GM20000 (cell line): ENCODE data around the gene ESM1.

Experiments used
- DNase-seq: peaks from one replicate; pipeline ENCODE4 v3.0.0; 2012; ENCODE audit warnings: low spot score
- TF ChIP-seq, protein P1 (sequence below): IDR thresholded peaks from 2 replicates; pipeline ENCODE4 v1.5.1; 2012; ENCODE audit warnings: mild to moderate bottlenecking, control low read depth; ENCODE audit errors: extremely low read depth, missing control alignments

ESM1 gene

DNA sequence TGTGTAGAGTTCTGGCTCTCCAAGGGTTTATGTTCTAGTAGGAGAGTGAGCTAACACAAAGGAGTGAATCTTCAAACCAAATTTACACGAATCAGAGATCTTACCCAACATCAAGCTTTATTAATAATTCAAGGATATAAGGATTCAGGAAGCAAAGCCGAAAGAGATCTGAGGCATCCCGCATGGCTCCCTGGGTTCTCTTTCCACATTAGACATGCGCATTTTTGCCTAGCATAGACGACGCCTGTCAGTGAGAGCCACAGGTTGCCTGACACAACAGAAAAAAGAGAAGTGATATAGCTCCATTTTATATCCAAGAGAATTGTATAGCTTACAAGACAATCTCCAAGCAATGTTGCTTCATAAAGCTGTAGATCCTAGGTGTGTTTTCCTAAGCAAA is 52.6 kb downstream of the ESM1 start:
- TF ChIP-seq, protein P1, sequence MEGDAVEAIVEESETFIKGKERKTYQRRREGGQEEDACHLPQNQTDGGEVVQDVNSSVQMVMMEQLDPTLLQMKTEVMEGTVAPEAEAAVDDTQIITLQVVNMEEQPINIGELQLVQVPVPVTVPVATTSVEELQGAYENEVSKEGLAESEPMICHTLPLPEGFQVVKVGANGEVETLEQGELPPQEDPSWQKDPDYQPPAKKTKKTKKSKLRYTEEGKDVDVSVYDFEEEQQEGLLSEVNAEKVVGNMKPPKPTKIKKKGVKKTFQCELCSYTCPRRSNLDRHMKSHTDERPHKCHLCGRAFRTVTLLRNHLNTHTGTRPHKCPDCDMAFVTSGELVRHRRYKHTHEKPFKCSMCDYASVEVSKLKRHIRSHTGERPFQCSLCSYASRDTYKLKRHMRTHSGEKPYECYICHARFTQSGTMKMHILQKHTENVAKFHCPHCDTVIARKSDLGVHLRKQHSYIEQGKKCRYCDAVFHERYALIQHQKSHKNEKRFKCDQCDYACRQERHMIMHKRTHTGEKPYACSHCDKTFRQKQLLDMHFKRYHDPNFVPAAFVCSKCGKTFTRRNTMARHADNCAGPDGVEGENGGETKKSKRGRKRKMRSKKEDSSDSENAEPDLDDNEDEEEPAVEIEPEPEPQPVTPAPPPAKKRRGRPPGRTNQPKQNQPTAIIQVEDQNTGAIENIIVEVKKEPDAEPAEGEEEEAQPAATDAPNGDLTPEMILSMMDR: no peak
- DNase-seq: no peak

DNA sequence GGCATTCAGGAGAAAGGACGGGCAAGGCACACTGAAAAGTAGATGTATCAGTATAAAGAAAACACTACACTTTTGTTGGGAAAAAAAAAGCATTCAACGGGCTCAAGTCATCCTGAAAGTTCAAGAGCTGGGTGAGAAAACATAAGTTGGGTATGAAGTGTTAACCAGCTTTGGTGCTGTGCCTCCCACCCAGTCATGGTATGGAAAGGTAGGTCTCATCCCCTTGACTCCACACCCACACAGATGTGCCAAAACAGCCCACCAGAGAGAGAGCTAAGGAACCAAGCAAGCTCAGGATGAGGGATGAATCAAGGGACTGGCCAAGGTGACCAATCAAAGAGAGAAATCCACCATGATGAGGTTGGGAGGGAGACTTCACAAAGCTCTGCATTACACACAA is 54.7 kb downstream of the ESM1 start:
- no peak for DNase-seq
- TF ChIP-seq, protein P1: no peak
